Activated CD4-positive, alpha-beta T cell treated with anti-CD3 and anti-CD28 coated beads for 1 hour (primary cell): ENCODE data around the gene CSGALNACT2.
"Not testable (repeated sequence)": the region's sequence is repeated elsewhere in the genome, so short reads cannot be mapped to it uniquely, and the experiment has no call there.

ENCODE experiments used
- DNase-seq: peaks from one replicate; pipeline ENCODE4 v3.0.0-alpha.2; 2020

The CSGALNACT2 gene

GRCh38 chr10:43145936-43146335 is 7.7 kb downstream of the CSGALNACT2 start:
- not testable (repeated sequence) for DNase-seq

DNA sequence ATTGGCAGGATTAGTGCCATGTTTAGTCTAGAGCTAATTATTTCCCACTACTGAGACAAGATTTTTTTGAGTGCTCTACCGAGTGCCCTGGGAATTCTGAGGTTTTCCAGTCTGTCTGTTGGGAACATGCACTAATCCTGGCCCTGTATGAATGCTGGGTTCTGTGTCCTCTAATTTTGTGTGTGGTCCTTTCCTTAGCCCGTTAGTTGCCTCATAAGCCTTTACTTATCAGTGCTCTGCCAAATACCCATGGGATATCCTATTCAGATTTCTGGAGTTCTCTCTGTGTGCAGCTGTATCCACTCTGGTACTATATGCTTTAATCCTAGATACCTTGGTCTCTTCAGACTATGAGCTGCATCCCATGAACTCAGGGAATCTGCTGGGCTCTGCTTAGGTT is 13.1 kb downstream of the CSGALNACT2 start:
- no peak for DNase-seq

GRCh38 chr10:43153901-43154300 is 15.7 kb downstream of the CSGALNACT2 start:
- DNase-seq, result no peak

DNA sequence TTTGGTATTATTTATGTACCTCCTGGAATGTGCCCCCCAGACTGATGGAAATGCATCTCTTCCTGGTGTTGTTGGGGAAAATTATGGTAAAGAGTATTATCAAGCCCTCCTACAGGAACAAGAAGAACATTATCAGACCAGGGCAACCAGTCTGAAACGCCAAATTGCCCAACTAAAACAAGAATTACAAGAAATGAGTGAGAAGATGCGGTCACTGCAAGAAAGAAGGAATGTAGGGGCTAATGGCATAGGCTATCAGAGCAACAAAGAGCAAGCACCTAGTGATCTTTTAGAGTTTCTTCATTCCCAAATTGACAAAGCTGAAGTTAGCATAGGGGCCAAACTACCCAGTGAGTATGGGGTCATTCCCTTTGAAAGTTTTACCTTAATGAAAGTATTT is 17.0 kb downstream of the CSGALNACT2 start:
- no peak for DNase-seq

GRCh38 chr10:43155741-43156140 is 17.5 kb downstream of the CSGALNACT2 start:
- no peak for DNase-seq

DNA sequence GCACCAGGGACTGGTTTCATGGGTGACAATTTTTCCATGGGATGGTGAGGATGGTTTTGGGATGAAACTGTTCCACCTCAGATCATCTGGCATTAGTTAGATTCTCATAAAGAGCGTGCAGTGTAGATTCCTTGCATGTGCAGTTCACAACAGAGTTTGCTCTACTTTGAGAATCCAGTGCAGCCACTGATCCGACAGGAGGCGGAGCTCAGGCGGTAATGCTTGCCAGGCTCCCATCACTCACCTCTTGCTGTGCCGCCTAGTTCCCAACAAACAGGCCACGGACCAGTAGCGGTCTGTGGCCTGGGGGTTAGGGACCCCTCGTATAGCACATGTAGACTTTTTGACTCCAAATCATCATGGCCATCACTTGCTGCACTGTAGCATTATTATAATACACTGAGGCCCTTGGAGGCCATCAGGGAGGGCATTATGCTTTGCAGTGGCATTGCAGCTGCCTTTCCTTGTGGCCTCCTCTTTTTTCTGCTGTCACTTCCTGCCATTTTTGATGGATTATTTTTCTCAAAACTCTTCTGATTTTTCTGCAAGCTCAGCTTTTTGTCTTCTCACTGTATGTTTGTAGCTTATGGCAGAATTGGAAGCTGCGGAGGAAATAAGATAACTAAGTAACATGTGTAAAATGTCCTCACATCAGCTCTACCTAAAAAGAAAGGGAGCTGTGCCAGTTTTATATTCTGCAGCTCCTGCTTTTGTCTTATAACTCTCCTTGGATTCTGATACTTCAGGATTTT is 18.5 kb downstream of the CSGALNACT2 start:
- no peak for DNase-seq

DNA sequence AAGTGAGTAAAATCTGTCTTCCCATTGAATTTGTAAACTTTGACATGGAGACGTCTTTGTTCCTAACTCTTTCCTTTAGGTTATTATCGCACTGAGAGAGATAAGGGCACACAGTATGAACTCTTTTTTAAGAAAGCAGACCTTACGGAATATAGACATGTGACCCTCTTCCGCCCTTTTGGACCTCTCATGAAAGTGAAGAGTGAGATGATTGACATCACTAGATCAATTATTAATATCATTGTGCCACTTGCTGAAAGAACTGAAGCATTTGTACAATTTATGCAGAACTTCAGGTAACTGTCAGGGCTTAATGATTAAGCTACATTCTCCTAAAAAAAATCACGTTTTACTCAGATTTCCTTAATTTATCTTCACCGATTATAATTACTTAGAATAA is 20.4 kb downstream of the CSGALNACT2 start:
- DNase-seq, result no peak

- DNase-seq, result no peak
Measured at GRCh38 chr10:43160046-43160920, 22.0 kb downstream of the CSGALNACT2 start.

DNA sequence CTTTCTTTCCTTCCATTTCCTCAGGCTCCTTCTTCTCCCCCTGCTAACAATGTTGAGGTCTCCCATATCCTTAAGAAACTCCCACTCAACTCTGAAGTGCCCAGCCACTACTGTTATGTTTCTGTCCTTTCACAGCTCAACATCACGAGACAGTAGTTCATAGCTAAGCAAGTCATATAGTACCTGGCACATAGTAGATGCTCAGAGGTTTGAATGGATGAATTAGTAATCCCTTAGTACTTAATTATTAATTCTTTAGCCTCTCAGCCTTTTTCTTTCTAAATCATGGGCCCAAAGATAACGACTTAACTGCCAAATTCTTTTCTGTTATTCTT is 22.6 kb downstream of the CSGALNACT2 start:
- DNase-seq, result no peak

DNA sequence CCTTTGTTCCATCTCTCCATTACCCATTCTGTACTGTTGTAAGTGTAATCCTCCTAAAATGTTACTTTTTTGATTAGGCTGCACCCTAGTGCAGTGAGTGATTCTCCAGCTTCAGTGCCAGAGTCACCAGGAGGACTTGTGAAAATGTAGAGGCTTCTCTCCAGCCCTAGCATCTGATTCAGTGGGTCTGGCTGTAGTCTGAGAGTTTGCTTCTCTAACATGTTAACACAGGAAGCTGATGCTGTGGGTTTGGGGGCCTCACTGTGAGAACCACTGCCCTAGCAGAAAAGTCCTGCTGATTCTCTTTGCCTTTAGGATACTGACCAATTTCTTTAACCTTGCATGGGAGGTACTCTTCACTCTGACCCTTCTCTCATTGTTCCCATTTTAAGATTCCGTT is 24.4 kb downstream of the CSGALNACT2 start:
- no peak for DNase-seq

- no peak for DNase-seq
Measured at GRCh38 chr10:43166207-43166879, 28.1 kb downstream of the CSGALNACT2 start.

DNA sequence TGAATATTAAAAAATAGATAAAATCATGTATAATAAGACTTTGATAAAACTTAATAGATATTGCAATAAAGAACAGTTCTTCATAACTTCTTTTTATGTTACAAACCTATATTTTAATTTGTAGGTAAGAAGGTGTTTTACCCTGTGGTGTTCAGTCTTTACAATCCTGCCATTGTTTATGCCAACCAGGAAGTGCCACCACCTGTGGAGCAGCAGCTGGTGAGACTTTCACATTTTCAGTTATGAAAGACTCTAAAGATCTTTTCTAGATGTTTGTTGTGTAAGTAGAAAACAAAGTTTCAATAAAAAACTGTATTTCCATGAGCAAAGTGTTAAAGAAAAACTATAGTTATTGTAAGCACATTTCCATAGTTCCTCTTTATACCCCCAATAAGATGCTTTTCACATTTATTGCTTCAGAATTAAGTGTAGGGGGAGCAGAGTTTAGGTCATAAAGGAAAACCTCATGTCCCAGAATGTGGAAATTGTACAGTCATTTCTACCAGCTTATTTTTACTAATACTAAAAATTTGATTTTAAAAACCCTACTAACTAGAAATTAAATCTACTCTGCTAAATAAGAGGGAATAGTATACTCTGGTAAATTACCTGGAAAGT is 28.7 kb downstream of the CSGALNACT2 start:
- no peak for DNase-seq

GRCh38 chr10:43167498-43167889 is 29.2 kb downstream of the CSGALNACT2 start:
- DNase-seq, result no peak

- DNase-seq, result no peak
Measured at GRCh38 chr10:43170491-43170890, 32.2 kb downstream of the CSGALNACT2 start.

GRCh38 chr10:43172645-43173044 is 34.4 kb downstream of the CSGALNACT2 start:
- DNase-seq, result no peak

GRCh38 chr10:43173120-43173519 is 34.9 kb downstream of the CSGALNACT2 start:
- no peak for DNase-seq

DNA sequence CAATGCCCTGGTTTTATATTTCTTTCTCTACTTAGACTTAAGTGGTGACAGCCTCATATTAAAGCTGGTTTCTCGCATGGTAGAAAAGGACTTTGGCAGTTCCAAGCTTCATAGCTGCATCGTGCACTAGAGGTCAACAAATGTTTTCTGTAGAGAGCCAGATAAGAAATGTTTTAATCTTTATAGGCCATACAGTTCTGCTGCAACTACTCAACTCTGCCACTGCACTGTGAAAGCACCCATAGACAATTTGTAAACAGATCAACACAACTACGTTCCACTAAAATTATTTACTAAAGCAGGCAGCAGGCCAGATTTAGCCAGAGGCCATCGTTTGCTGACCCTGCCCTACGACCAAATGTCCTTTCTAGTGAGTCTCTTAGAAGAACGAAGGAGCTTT is 36.7 kb downstream of the CSGALNACT2 start:
- no peak for DNase-seq

DNA sequence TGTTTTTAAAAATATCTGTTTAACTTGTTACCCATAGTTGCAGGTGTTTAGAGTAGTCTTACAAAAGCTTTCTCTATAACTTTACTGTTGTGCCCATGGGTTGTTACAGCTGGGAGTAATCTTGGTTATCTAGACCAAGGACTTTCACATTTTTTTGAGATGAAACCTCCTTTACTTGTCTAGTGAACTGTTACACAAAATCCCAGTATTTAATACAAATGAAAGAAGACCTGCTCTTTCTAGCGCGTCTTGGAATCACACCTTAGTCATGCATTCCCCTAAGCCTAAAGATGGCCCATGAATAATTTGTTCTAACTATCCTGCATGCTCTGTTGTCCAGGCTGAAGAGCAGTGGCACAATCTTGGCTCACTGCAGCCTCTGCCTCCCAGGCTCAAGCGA is 38.0 kb downstream of the CSGALNACT2 start:
- DNase-seq, result no peak

GRCh38 chr10:43177595-43177994 is 39.4 kb downstream of the CSGALNACT2 start:
- no peak for DNase-seq

- no peak for DNase-seq
Measured at GRCh38 chr10:43181146-43181545, 42.9 kb downstream of the CSGALNACT2 start.

DNA sequence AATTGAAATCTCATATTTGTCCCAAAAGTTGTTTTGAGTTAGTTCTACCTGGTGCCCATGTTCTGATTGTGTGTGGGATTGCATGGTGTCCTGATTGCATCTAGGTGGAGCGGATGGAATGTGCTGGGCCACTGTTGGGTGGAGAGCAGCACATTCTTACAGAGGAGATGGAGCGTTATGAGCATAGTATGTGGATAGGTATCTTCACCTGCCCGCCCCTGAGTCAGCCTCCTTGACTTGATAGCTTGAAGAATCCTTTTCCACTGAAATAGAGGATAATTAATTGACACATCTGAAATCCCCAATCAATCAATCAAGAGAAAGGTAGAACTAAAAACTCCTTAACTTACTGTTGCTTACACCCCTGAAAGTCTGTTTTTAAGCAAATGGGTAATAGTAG is 45.5 kb downstream of the CSGALNACT2 start:
- DNase-seq, result not testable (repeated sequence)

DNA sequence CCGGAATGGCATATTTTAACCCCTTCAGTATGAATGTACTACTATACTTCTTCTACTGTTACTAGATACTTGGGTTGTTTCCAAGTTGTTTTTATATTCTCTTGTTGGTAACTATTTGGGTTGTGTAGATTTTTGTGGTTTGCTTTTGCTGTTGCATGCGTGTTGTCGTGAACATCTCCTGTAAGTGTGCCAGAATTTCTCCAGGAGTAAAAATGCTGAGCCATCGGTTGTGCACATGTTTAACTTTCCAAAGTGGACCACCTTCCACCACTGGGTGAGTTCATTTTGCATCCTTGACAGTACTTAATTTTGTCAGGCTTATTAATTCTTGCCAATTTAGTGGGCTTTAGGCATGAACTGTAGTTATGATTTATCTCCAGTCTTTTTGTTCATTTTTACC is 47.9 kb downstream of the CSGALNACT2 start:
- DNase-seq, result no peak

- DNase-seq, result no peak
Measured at GRCh38 chr10:43187213-43187612, 49.0 kb downstream of the CSGALNACT2 start.
